ENCODE data around the gene BRME1.
A peak's percentile ranks its signal among the peaks of the same experiment; 100 is the strongest.

BRME1 gene

DNA sequence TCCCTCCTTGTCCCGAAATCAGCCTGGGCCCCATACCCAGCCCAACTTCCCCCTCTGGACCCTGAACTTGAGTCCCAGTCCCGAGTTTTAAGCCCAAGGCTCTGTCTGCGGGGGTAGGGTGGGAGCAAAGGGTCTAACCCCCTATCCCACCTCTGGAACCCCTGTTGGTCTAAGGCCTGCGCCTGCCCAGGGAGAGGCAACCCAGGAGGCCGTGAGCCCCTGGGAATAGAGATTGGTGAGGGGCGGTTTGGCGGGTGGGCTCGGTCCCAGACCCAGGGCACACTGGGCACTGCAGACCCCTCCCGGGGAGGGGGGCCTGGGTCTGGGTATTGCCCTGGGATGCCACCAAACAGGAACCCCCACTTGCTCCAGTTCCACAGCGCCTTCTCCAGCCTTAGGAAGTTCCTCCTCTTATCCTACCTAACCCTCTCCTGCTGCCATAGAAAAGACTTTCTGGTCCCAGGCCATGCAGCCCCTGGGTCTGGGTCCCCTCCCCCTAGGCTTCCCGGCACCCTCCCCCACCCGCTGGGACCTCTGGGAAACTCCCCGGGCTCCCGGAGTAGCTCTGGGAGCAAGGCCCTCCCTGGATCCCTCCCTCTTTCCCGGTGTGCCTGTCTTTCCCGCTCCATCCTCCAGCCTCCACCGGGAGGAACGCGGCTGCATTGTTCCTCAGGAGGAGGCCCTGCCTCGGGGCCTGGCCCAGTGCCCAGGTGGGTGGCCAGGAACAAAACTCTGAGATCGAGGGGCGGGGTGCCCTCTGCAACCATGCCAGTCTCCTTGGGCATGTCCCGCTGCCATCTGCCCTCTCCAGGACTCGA, 62.6 kb downstream of the BRME1 start:
- no peak for DNase-seq

DNA sequence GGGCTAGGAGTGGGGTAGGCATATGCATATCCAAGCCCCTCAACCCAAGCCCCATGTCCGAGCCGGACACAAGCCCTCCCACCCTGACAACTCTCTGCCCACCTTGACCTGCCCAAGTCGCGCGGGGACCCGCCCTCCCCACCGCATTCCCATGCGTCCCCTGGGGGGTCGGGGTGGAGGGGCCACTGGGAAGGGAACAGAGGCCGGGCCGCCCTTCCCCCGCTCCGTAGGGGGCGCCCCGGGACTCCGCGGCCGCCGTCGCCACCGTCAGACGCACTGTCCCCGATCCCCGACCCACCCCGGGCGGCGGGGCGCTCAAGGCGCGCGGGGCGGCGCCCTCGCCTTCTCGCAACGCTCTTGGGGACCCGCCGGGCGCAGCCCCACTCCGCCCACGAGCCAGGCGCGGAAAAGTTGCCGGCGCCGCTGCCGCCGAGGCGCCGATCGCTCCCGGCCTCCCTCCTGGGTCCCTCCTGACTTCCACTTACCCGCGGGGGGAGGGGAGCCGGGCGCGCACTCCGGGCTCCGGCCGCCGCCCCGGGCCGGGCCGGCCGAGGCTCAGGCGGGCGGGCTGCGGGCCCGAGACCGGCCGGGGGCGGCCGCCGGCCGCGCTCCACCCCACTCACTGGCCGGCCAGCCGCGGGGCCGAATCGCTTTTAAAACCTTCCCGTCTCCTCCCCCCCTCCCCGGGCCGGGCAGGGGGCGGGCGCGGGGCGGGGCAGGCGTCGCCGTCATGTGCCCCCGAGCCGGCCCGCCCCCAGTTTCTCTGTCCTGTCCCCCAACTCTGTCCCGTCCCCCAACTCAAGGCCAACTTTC, 63.4 kb downstream of the BRME1 start:
- DNase-seq: peak; percentile 63

DNA sequence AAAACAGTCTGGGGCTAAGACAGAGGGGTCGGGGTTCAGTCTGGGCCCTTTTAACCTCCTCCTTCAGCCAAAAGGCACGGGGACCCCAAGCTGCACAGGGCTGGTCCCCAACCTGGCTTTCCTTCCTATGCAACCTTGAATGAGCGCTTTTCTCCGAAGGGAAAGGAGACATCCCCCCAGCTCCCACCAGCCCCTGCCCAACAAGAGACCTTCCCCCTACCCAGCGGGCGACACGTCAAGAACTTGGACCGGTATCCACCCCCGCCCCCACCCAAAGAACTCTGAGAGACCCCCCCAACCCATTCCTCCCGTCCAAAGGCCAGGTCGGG, 64.0 kb downstream of the BRME1 start:
- no peak for DNase-seq

DNA sequence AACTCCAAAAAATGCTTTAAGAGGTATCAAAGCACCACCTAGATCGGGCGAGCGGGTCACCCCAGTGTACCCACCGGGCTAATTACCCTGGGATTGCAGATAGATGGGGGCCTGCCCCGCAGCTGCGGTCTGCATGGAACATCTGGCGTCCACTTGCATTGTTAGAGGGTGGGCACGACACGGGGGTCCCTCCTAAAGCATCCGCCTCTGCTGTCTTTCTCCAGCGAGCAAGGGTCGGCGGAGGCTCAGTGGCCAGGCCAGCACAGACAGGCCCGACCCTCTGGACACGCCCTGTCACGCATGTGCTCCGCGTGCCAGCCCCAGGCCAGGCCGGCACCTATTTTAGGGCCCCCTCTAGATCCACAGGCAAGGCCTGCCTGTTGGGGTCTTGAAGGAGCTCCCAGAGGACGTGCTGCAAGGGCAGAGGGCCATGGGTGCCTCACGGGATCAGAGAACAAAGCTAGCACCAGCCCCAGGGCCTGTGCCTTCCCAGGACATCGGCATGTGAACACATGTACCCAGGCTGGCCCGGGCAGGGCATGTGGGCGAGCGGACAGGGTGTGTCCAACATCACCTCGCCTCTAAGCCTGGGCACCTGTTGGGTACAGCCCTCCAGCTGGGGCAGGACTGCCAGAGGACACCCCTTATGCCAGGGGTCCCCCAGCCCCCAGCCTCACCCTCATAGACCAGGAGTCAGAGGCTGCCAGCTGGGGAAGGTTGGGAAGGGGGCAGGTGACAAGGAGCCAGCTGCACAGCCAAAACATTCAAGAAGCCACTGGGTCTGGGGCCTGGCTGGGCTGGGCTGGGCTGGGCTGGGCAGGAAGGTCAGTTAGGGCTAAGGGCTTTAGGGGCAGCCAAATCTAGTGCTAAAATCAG, 64.6 kb downstream of the BRME1 start:
- DNase-seq: no peak

DNA sequence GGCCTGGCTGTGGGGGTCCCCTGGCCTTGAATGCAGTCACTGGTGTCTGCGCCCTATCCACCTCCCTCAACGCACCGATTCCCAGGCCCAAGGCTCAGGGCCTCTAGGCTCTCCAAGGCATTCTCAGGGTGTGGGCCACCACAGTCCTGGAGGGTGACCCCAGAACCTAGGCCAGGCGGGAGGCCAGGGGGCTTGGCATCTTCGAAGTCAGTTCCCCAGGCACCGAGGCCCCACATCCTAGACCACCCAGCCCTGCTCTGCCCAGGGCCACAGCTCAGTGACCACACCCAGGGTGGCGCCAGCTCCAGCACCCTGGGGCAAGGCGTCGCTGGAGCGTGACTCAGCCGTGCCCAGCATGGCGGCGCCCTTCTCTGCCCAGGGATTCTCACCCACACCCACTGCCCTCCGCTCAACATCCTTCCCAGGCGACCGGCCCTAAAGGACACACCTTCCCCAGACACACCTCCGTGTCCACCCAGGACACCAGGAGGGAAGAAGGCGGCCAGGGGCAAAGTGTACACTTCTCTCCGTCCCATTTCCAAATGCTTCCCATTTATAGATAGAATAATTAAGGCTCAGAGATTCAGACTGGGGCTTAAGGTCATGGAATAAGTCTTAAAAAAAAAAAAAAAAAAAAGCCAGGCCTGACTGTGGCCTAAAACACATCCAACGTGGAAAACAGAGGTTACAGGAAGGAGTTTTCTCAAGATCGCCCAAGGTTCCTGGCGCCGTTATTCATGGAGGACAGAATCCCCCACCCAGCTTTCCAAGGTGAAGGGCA, 65.4 kb downstream of the BRME1 start:
- DNase-seq: peak; percentile 44

DNA sequence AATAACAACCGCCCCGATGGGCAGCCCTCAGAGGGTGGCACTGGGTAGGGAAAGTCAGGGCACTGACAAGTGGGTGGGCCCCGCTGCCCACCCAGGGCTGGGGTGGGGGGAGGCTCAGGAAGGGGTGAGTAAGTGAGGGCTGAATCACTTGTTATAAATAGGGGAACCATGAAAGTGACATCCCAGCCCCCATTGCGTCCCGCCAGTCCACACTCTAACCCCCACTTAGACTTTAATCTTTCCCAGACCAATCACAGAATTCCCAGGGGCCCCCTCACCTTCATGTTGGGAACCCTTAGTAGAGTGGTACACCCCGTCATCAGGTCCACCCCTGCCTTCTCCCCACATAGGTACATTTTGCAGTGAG, 66.0 kb downstream of the BRME1 start:
- DNase-seq: no peak

DNA sequence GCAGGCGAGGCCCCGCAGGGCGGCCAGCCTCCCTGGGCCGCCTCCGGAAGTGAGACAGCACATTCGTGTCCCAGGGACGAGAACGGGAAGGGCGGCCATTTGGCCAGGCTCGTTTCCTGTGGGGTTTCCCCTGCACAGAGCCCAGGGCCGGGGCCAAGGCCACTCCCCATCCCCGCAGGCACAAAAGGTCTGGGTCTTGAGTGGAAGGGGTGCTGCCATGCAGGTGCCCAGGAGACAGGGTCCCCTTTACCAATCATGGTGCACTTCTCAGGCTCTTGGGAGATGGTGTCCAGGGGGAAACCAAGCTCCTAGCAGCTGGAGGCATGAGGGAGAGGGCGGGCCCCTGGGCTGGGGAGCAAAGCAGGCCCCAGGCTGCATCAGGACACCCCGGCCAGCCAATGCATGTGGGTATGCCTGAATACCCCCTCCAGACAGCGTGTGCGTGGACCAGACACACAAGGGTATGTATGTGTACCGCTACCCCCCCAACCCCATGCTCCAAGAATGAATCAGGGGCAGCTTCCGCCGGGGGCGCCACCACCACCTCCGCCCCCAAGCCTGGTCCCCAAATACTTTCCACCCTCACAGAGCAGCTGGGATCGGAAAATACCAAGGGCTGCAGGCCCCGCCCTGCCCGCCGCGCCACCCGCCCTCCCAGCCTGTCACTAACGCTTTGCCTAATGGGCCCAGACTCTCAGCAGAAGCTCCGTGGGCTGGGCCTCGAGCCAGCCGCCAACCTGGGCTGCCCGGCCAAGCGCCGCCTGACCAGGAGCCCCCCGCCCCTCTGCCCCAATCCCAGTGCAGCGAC, 66.6 kb downstream of the BRME1 start:
- DNase-seq: peak; percentile 60

DNA sequence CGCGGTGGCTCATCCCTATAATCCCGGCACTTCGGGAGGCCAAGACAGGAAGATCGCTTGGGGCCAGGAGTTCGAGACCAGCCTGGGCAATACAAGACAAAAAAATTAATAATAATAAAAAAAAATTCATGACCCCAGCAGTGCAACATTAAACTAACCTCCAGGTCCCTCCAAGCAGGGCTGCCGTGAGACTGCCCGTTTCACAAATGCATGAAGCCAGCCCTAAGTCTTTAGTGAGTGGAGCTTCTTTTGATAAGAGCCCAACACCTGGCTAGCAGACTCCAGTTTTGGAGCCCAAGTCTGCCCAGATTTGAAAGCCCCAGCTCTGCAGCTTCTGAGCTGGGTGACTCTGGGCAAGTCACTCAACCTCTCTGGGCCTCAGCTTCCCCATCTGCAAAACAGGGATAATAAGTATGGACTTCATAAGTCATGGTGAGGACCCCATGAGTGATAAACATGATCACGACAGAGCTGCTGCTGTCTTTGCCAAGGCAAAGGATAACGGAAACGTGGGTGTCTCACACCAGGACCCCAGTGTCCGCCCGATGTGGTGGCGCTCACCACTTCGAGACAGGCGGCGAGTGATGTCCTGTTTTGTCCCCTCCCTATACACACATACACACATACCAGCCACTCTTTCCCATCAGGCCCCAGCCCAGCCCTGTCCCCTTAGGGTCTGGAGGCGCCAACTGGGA, 67.3 kb downstream of the BRME1 start:
- DNase-seq: no peak

DNA sequence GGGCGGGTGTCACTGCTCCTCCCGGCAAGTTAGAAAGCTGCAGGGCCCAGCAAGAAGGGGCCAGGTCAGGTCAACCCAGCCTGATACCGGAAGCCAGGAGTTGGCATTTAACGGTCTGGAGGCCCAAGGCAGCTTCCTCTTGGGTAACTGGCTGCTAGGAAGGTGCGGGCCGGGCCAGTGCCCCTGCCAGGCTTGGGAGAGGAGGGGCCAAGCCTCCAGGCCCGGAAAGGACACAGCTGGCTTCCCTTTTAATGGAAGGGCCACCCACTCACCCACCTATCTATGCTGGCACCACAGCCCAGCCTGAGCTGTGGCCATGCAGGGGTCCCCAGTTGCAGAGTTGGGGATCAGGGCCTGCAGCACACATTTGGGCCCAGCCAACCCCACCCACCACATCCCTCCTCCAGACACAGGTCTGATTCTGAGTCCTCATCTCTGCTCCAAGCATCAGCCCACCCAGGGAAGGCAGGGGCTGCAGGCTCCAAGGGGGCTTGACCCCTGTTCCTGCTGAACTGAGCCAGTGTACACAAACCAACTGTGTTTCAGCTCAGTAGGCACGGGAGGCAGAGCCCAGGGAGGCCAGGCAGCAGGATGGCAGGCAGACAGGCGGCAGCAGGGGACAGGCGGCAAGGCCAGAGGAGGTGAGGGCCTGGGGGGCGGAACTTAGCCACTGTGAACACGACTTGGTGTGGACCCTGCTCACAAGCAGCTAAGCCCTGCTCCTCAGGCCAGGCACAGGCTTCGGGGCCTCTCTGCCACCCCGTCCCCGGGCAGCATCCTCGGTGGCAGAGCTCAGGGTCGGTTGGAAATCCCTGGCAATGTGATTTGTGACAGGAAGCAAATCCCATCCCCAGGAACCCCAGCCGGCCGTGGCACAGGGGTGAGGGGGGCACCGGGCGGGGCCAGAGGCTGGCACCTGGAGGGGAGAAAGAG, 69.9 kb downstream of the BRME1 start:
- no peak for DNase-seq

DNA sequence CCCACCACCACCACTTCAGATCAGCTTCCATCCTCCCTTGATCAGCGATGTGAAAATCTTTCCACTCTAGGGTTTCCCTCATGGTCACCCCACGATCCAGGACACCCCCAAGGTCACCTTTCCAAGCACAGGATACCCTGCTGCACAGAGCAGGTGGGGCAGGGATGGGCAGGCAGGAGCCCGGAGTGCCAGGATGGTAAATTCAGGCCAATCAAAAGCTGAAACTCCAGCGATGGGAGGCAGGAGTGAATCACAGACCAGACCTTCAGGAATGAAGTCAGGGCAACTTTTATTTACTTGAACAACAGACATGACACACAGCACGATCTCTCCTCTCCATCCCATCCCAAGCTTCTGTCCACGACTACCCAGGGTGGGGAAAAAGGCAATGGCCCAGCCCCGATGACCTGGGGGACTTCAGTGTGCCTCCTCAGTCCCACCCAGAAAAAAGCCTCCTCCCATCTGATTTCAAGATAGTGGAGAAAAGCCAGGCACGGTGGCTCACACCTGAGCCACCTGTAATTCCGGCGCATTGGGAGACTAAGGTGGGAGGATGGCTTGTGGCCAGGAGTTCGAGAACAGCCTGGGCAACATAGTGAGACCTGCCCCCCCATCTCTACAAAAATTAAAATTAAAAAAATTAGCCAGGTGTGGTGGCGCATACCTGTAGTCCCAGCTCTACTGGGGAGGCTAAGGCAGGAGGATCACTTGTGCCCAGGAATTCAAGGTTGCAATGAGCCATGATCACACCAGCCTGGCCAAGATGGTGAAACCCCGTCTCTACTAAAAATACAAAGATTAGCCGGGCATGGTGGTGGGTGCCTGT, 71.5 kb downstream of the BRME1 start:
- no peak for DNase-seq

DNA sequence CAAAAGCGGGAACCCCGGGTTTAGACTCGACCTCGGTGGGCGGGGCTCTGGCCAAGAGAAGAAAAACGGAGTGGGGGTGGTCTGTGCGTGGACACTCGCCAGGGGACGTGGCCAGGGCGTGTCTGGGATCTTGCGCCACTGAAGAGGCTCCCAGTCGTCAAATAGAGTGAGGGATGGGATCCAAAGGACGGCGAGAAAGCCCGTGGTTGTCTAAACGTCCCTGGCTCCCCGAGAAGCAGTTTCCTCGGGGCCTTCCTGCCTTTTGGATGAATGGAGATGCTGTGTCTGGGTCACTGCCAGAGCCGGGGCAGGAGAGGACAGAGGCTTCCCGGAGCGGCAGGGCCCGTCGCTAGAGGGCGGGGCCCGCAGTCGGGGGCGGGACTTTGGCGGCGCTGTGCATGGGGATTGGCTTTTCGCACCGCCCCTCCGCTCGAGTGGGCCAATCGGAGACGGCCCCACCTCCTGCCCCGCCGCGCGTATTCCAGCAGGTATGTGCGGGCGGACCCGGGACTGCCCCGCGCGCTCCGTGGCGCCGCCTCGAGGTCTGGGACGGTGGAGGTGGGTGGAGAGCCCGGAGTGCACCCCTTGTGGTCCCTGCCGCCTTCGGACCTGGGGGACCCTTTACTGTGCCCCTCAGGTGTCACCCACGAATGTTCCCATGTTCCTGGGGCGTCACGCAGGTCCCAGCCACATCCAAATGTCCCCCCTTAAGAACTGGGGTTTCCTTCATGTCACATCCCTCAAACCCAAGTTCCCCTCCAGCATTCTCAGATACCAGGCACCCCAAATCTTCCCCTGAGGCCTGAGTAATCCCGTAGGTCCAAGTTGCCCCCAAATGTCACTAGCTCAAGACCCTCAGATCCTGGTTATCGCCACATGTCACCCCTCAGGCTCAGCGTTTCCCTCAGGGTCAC, 72.3 kb downstream of the BRME1 start:
- DNase-seq: no peak

All from GOT3 (cell line).